ENCODE results near the gene BACE2. TPM values are rescaled to one million over a fixed set of nuclear protein-coding genes. Genes with fewer than 3 reads are reported as not detected.

Gene BACE2
- total RNA-seq, 1 donor, result 3.0 TPM

GRCh38 chr21:41217671-41218385 lies 49.9 kb downstream of the BACE2 start:
- H3K4me3 ChIP-seq (ENCODE audit: low read depth, low read length), result no peak overlapping the region
- peak; percentile 6 for DNase-seq (ENCODE audit: low read depth)
- TF ChIP-seq CTCF (IDR thresholded peaks at IDR 0.05; ENCODE audit: insufficient read depth, low read depth, low read length), result no peak

- TF ChIP-seq CTCF (IDR thresholded peaks at IDR 0.05; ENCODE audit: insufficient read depth, low read depth, low read length), result no peak
- no peak overlapping the region for H3K4me3 ChIP-seq (ENCODE audit: low read depth, low read length)
- no peak for DNase-seq (ENCODE audit: low read depth)
Observed at GRCh38 chr21:41219498-41220207, 51.7 kb downstream of the BACE2 start.

GRCh38 chr21:41220208-41220733 lies 52.3 kb downstream of the BACE2 start:
- no peak overlapping the region for H3K4me3 ChIP-seq (ENCODE audit: low read depth, low read length)
- no peak for DNase-seq (ENCODE audit: low read depth)
- no peak for TF ChIP-seq CTCF (IDR thresholded peaks at IDR 0.05; ENCODE audit: insufficient read depth, low read depth, low read length)

- H3K4me3 ChIP-seq (ENCODE audit: low read depth, low read length), result no peak overlapping the region
- DNase-seq (ENCODE audit: low read depth), result no peak
- TF ChIP-seq CTCF (IDR thresholded peaks at IDR 0.05; ENCODE audit: insufficient read depth, low read depth, low read length), result no peak
Observed at GRCh38 chr21:41222247-41223068, 54.5 kb downstream of the BACE2 start.

GRCh38 chr21:41226853-41227252 lies 58.9 kb downstream of the BACE2 start:
- no peak for TF ChIP-seq CTCF (IDR thresholded peaks at IDR 0.05; ENCODE audit: insufficient read depth, low read depth, low read length)
- DNase-seq (ENCODE audit: low read depth), result no peak
- no peak overlapping the region for H3K4me3 ChIP-seq (ENCODE audit: low read depth, low read length)

- DNase-seq (ENCODE audit: low read depth), result no peak
- TF ChIP-seq CTCF (IDR thresholded peaks at IDR 0.05; ENCODE audit: insufficient read depth, low read depth, low read length), result no peak
- H3K4me3 ChIP-seq (ENCODE audit: low read depth, low read length), result no peak overlapping the region
Observed at GRCh38 chr21:41227357-41228005, 59.5 kb downstream of the BACE2 start.
